Fibroblast of pulmonary artery (primary cell): ENCODE data around the gene ACADS.

Experiments used
- DNase-seq: peaks from one replicate; pipeline ENCODE4 v3.0.0-alpha.2; 2010; ENCODE audit warnings: low read depth
- H3K4me3 ChIP-seq: replicated peaks from 2 replicates; pipeline ENCODE4 v1.5.1; 2011; ENCODE audit warnings: low read depth, mild to moderate bottlenecking, control low read depth, low read length, moderate library complexity
- CTCF ChIP-seq: IDR thresholded peaks from 2 replicates; pipeline ENCODE4 v1.5.1; 2011; ENCODE audit warnings: mild to moderate bottlenecking, control low read depth, low read length, inconsistent platforms; ENCODE audit errors: missing control alignments

ACADS gene

GRCh38 chr12:120690978-120691377 is 34.6 kb upstream of the ACADS start:
- H3K4me3 ChIP-seq, result no peak overlapping the region
- DNase-seq, result no peak
- no peak for TF ChIP-seq CTCF

- no peak overlapping the region for H3K4me3 ChIP-seq
- no peak for DNase-seq
- TF ChIP-seq CTCF, result no peak
Measured at GRCh38 chr12:120692524-120693033, 33.0 kb upstream of the ACADS start.

GRCh38 chr12:120693848-120694247 is 31.8 kb upstream of the ACADS start:
- no peak overlapping the region for H3K4me3 ChIP-seq
- TF ChIP-seq CTCF, result no peak
- no peak for DNase-seq

- TF ChIP-seq CTCF, result no peak
- DNase-seq, result no peak
Measured at GRCh38 chr12:120696626-120697025, 29.0 kb upstream of the ACADS start.

GRCh38 chr12:120697344-120697743 is 28.3 kb upstream of the ACADS start:
- H3K4me3 ChIP-seq, result no peak overlapping the region
- TF ChIP-seq CTCF, result no peak
- no peak for DNase-seq

More at GRCh38 chr12:120696626-120697025, 29.0 kb upstream of the ACADS start:
- H3K4me3 ChIP-seq, result no peak overlapping the region

GRCh38 chr12:120698665-120699064 is 27.0 kb upstream of the ACADS start:
- no peak for TF ChIP-seq CTCF
- no peak overlapping the region for H3K4me3 ChIP-seq
- no peak for DNase-seq

GRCh38 chr12:120699553-120699952 is 26.1 kb upstream of the ACADS start:
- no peak for DNase-seq
- no peak for TF ChIP-seq CTCF
- no peak overlapping the region for H3K4me3 ChIP-seq
